HG02759 (cell line): ENCODE results near the gene SLC13A2.
"Not testable (repeated sequence)": the region's sequence is repeated elsewhere in the genome, so short reads cannot be mapped to it uniquely, and the experiment has no call there.

Source experiments
- ATAC-seq: cut with Tn5 transposase; IDR thresholded peaks from one replicate; pipeline ENCODE4 v1.9.1; 2021; ENCODE audit warnings: mild to moderate bottlenecking, moderate library complexity; ENCODE audit not compliant: unreplicated experiment

SLC13A2 gene

GRCh38 chr17:28473542-28473941, at the start of gene SLC13A2:
Gene SLC13A2 (plus strand): TSS chr17:28473644. CDS start chr17:28473713, 69 bp downstream.
- ATAC-seq: no peak

- no peak for ATAC-seq
Measured at GRCh38 chr17:28425206-28425605, 48.2 kb upstream of the SLC13A2 start.

GRCh38 chr17:28426081-28426519, 47.3 kb upstream of the SLC13A2 start:
- ATAC-seq: no peak

- no peak for ATAC-seq
Measured at GRCh38 chr17:28427371-28427770, 46.1 kb upstream of the SLC13A2 start.

GRCh38 chr17:28427982-28428381, 45.5 kb upstream of the SLC13A2 start:
- ATAC-seq: not testable (repeated sequence)

- no peak for ATAC-seq
Measured at GRCh38 chr17:28433721-28434120, 39.7 kb upstream of the SLC13A2 start.

- ATAC-seq: not testable (repeated sequence)
Measured at GRCh38 chr17:28434326-28434725, 39.1 kb upstream of the SLC13A2 start.

GRCh38 chr17:28443901-28444638, 29.4 kb upstream of the SLC13A2 start:
- ATAC-seq: no peak

GRCh38 chr17:28446716-28447395, 26.6 kb upstream of the SLC13A2 start:
- ATAC-seq: no peak

- ATAC-seq: no peak
Measured at GRCh38 chr17:28447396-28447760, 26.1 kb upstream of the SLC13A2 start.

- ATAC-seq: no peak
Measured at GRCh38 chr17:28449859-28450258, 23.6 kb upstream of the SLC13A2 start.

GRCh38 chr17:28457890-28458289, 15.6 kb upstream of the SLC13A2 start:
- ATAC-seq: no peak

GRCh38 chr17:28458881-28459280, 14.6 kb upstream of the SLC13A2 start:
- ATAC-seq: not testable (repeated sequence)

GRCh38 chr17:28460901-28461300, 12.5 kb upstream of the SLC13A2 start:
- ATAC-seq: no peak

GRCh38 chr17:28466001-28466400, 7.4 kb upstream of the SLC13A2 start:
- no peak for ATAC-seq

GRCh38 chr17:28466521-28467048, 6.9 kb upstream of the SLC13A2 start:
- ATAC-seq: no peak

GRCh38 chr17:28467456-28468025, 5.9 kb upstream of the SLC13A2 start:
- ATAC-seq: no peak

- ATAC-seq: not testable (repeated sequence)
Measured at GRCh38 chr17:28468033-28468735, 5.3 kb upstream of the SLC13A2 start.

- ATAC-seq: peak; percentile 65
Measured at GRCh38 chr17:28468781-28469180, 4.7 kb upstream of the SLC13A2 start.

GRCh38 chr17:28469376-28469775, 4.1 kb upstream of the SLC13A2 start:
- ATAC-seq: no peak

GRCh38 chr17:28470266-28470913, 3.1 kb upstream of the SLC13A2 start:
- ATAC-seq: no peak
